ENCODE measurements around the gene B4GALT1. TPM values are rescaled to one million over a fixed set of nuclear protein-coding genes. Genes with fewer than 3 reads are reported as not detected.
A peak's percentile ranks its signal among the peaks of the same experiment; 100 is the strongest.

Gene B4GALT1
- total RNA-seq, 4 donors from 2014 or later: 23.7 to 126 (median 93.7) TPM

- intact Hi-C loops (cut with DNase I; ENCODE audit: low total_unique reads) (loop anchor here (10.0 kb wide), 1 partner anchor 51 kb away; no protein-coding TSS in a partner anchor), in situ Hi-C loops (cut with MboI; ENCODE audit: low pct_ligation_motif_present in 1 of 4, low pct_unique_long_range_greater_than_20kb in 1 of 4, low sequenced_read_pairs in 3 of 4) (no loop called here)
- Histone ChIP-seq H3K27ac (peak overlapping the region in 2 of 4 donors; percentile 3 to 31), H3K36me3 (no peaks in the 10 kb centered on the region), H3K27me3 (no peaks in the 10 kb centered on the region), H3K4me1 (peaks cover 31 to 79% (median 38%) of the 10 kb centered on the region in 4 donors), H3K9me3 (no peaks in the 10 kb centered on the region), H3K4me3 (no peak overlapping the region)
- DNase-seq: no peak
- WGBS, 2 donors (ENCODE audit: low coverage in 1 of 2): 46 to 64% methylated on average over 5 of the region's 5 CpGs
- no peak for TF ChIP-seq POLR2A (IDR thresholded peaks at IDR 0.05)
- no peak for TF ChIP-seq POLR2AphosphoS5 (IDR thresholded peaks at IDR 0.05)
- no peak for TF ChIP-seq CTCF (IDR thresholded peaks at IDR 0.05)
- no peak for TF ChIP-seq EP300 (IDR thresholded peaks at IDR 0.05; ENCODE audit: low read depth)
Measured at GRCh38 chr9:33153666-33154065, 13.5 kb downstream of the B4GALT1 start.

- no peak for TF ChIP-seq POLR2AphosphoS5 (IDR thresholded peaks at IDR 0.05)
- no peak for TF ChIP-seq CTCF (IDR thresholded peaks at IDR 0.05)
- no peak for TF ChIP-seq EP300 (IDR thresholded peaks at IDR 0.05; ENCODE audit: low read depth)
- no peak for TF ChIP-seq POLR2A (IDR thresholded peaks at IDR 0.05)
- intact Hi-C loops (cut with DNase I; ENCODE audit: low total_unique reads) (loop anchor here (10.0 kb wide), 1 partner anchor 52 kb away; no protein-coding TSS in a partner anchor), in situ Hi-C loops (cut with MboI; ENCODE audit: low pct_ligation_motif_present in 1 of 4, low pct_unique_long_range_greater_than_20kb in 1 of 4, low sequenced_read_pairs in 3 of 4) (no loop called here)
- WGBS, 2 donors (ENCODE audit: low coverage in 1 of 2): 57 to 68% methylated on average over 2 of the region's 2 CpGs
- no peaks in the 10 kb centered on the region for H3K36me3 ChIP-seq
- H3K9me3 ChIP-seq: no peaks in the 10 kb centered on the region
- peak overlapping the region in 3 of 4 donors; percentile 3 to 31 (median 4) for H3K27ac ChIP-seq
- no peak overlapping the region for H3K4me3 ChIP-seq
- H3K27me3 ChIP-seq: no peaks in the 10 kb centered on the region
- peaks cover 29 to 79% (median 35%) of the 10 kb centered on the region in 4 donors for H3K4me1 ChIP-seq
- no peak for DNase-seq
Measured at GRCh38 chr9:33153001-33153400, 14.1 kb downstream of the B4GALT1 start.

DNA sequence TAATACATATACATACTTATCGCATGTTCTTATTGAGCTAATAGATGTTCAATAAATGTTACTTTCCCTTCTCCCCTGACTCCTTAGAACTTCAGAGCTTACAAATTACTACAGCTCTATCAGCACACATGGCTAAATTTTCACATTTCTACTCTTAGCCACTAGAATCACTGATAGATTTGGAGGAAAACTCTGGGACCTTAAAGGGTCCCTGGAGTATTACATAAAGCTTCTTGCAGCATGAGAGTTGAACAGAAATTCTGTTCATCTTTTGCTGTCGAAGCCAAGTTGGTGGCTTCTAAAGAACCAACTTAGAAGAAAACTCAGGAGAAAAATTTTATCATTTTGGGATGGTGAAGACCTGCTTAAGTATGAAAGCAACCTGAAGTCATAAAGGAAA lies 15.5 kb downstream of the B4GALT1 start:
- intact Hi-C loops (cut with DNase I; ENCODE audit: low total_unique reads): loop anchor here (10.0 kb wide), 1 partner anchor 53 kb away; no protein-coding TSS in a partner anchor
- peak overlapping the region; percentile 60 to 84 (median 74) for H3K27ac ChIP-seq
- in situ Hi-C loops (cut with MboI; ENCODE audit: low pct_ligation_motif_present in 1 of 4, low pct_unique_long_range_greater_than_20kb in 1 of 4, low sequenced_read_pairs in 3 of 4): no loop called here

DNA sequence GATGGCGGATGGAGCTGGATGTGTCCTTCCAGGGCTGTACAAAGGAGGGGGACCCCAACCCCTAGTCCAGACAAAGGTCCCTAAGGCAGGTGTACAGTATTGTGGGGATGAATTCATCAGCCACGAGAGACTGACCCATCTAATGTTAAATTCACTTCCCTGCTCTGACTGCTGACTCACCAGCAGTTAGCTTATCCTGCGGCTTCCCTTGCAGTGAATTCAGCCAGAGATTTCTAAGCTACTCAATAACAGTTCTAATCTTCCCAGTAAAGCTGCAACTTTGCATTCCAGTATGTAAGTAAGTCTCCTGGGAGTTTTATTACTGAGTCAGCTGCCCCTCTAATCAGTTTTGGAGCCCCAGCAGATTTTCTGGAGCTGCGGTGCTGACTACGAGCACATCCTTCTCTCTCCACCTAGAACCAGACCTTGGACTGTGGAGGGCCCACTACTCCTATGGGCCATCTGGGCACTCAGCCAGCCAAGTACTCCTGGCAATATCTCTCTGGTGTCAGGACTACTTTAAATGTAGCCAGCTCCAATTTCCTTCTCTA lies 16.1 kb downstream of the B4GALT1 start:
- Histone ChIP-seq H3K27ac (peak overlapping the region; percentile 60 to 84 (median 74)), H3K4me3 (no peak overlapping the region), H3K4me1 (peaks cover 29 to 73% (median 34%) of the 10 kb centered on the region in 4 donors), H3K9me3 (no peaks in the 10 kb centered on the region), H3K36me3 (no peaks in the 10 kb centered on the region), H3K27me3 (no peaks in the 10 kb centered on the region)
- intact Hi-C loops (cut with DNase I; ENCODE audit: low total_unique reads) (loop anchor here (10.0 kb wide), 1 partner anchor 54 kb away; no protein-coding TSS in a partner anchor), in situ Hi-C loops (cut with MboI; ENCODE audit: low pct_ligation_motif_present in 1 of 4, low pct_unique_long_range_greater_than_20kb in 1 of 4, low sequenced_read_pairs in 3 of 4) (no loop called here)
- 38% methylated on average over 5 of the region's 5 CpGs; no CpG with 5 or more reads in 1 of the 2 donors for WGBS, 2 donors (ENCODE audit: low coverage in 1 of 2)
- TF ChIP-seq CTCF (IDR thresholded peaks at IDR 0.05) (no peak), EP300 (IDR thresholded peaks at IDR 0.05; ENCODE audit: low read depth) (no peak), POLR2A (IDR thresholded peaks at IDR 0.05) (no peak), POLR2AphosphoS5 (IDR thresholded peaks at IDR 0.05) (no peak)
- DNase-seq: peak; percentile 71

More for the DNA sequence above, 15.5 kb downstream of the B4GALT1 start:
- no peaks in the 10 kb centered on the region for H3K9me3 ChIP-seq
- H3K4me1 ChIP-seq: peaks cover 29 to 77% (median 36%) of the 10 kb centered on the region in 4 donors
- H3K27me3 ChIP-seq: no peaks in the 10 kb centered on the region
- DNase-seq: no peak
- no peak overlapping the region for H3K4me3 ChIP-seq
- 75 to 86% methylated on average over 1 to 2 of the region's 2 CpGs for WGBS, 2 donors (ENCODE audit: low coverage in 1 of 2)
- no peak for TF ChIP-seq CTCF (IDR thresholded peaks at IDR 0.05)
- TF ChIP-seq POLR2AphosphoS5 (IDR thresholded peaks at IDR 0.05): no peak
- TF ChIP-seq EP300 (IDR thresholded peaks at IDR 0.05; ENCODE audit: low read depth): no peak
- no peak for TF ChIP-seq POLR2A (IDR thresholded peaks at IDR 0.05)
- no peaks in the 10 kb centered on the region for H3K36me3 ChIP-seq

All from transverse colon (tissue), 4 donors.